Activated CD8-positive, alpha-beta T cell treated with anti-CD3 and anti-CD28 coated beads for 36 hours (primary cell): ENCODE results near the gene CCDC30. TPM values are rescaled to one million over a fixed set of nuclear protein-coding genes. Genes with fewer than 3 reads are reported as not detected.
"Not testable (repeated sequence)": the region's sequence is repeated elsewhere in the genome, so short reads cannot be mapped to it uniquely, and the experiment has no call there.

Source experiments
- ATAC-seq: fragments of 200-7000 bp; cut with Tn5 transposase; one replicate; pipeline ENCODE4 v1.10.0; 2021; ENCODE audit warnings: mild to moderate bottlenecking, moderate library complexity
- CTCF ChIA-PET: fragments of 350-600 bp; sonication (Branson Sonifier 250); formaldehyde crosslinking; loops from one replicate; lab custom pipeline; 2021; ENCODE audit warnings: antibody characterized with exemption; lab: Charles Lee
- POLR2A ChIA-PET: fragments of 350-600 bp; sonication (Branson Sonifier 250); formaldehyde crosslinking; loops from one replicate; lab custom pipeline; 2021; ENCODE audit warnings: antibody characterized with exemption; lab: Charles Lee
- DNase-seq: peaks from one replicate; pipeline ENCODE4 v3.0.0-alpha.2; 2020
- H3K27ac Mint-ChIP-seq: one replicate; pipeline ENCODE4 v1.8.0; 2021; ENCODE audit warnings: mild to moderate bottlenecking, mixed read lengths
- H3K27me3 Mint-ChIP-seq: one replicate; pipeline ENCODE4 v1.8.0; 2021; ENCODE audit warnings: mixed read lengths
- H3K36me3 Mint-ChIP-seq: one replicate; pipeline ENCODE4 v1.8.0; 2021; ENCODE audit warnings: low read depth, mixed read lengths
- H3K4me1 Mint-ChIP-seq: one replicate; pipeline ENCODE4 v1.8.0; 2021; ENCODE audit warnings: low read depth, mixed read lengths
- H3K4me3 Mint-ChIP-seq: one replicate; pipeline ENCODE4 v1.8.0; 2021; ENCODE audit warnings: mild to moderate bottlenecking, moderate library complexity, mixed read lengths
- H3K9me3 Mint-ChIP-seq: one replicate; pipeline ENCODE4 v1.8.0; 2021; ENCODE audit warnings: mixed read lengths
- CTCF ChIP-seq: fragments of 200-600 bp; IDR thresholded peaks from one replicate; pipeline ENCODE4 v1.8.0; 2022; ENCODE audit warnings: antibody characterized with exemption, mild to moderate bottlenecking
- intact Hi-C: fragments of 100-400 bp; cut with micrococcal nuclease; formaldehyde crosslinking; loops from one replicate; pipeline ENCODE4 v1.10.0; 2022
- total RNA-seq, 2 experiments: library from RNA; stranded (reverse); gene quantifications; one replicate each; pipeline ENCODE4 v1.2.3, GENCODE V29; 2021

CCDC30 gene
- total RNA-seq, 2 experiments from 2014 or later = 0.60 to 3.0 TPM

- ChIA-PET POLR2A (no interaction called here), CTCF (no interaction called here)
- H3K4me3 Mint-ChIP-seq = no peak overlapping the region
- H3K27ac Mint-ChIP-seq = no peak overlapping the region
- TF ChIP-seq CTCF = no peak
- ATAC-seq (no peak), DNase-seq (no peak)
- no peaks in the 10 kb centered on the region for H3K27me3 Mint-ChIP-seq
- no peaks in the 10 kb centered on the region for H3K36me3 Mint-ChIP-seq
- no peaks in the 10 kb centered on the region for H3K4me1 Mint-ChIP-seq
- no peaks in the 10 kb centered on the region for H3K9me3 Mint-ChIP-seq
- intact Hi-C loops = no loop called here
Measured at GRCh38 chr1:42613803-42614131, 150.7 kb downstream of the CCDC30 start.

- Mint-ChIP-seq H3K27me3 (no peaks in the 10 kb centered on the region), H3K4me3 (no peak overlapping the region), H3K9me3 (no peaks in the 10 kb centered on the region), H3K4me1 (no peaks in the 10 kb centered on the region), H3K36me3 (no peaks in the 10 kb centered on the region), H3K27ac (no peak overlapping the region)
- no peak for TF ChIP-seq CTCF
- DNase-seq (no peak), ATAC-seq (no peak)
- POLR2A ChIA-PET = no interaction called here
- intact Hi-C loops = no loop called here
- CTCF ChIA-PET = no interaction called here
Measured at GRCh38 chr1:42618866-42619265, 155.8 kb downstream of the CCDC30 start.

- ATAC-seq = no peak
- Mint-ChIP-seq H3K9me3 (no peaks in the 10 kb centered on the region), H3K4me3 (no peak overlapping the region), H3K27me3 (no peaks in the 10 kb centered on the region), H3K36me3 (no peaks in the 10 kb centered on the region), H3K27ac (no peak overlapping the region), H3K4me1 (no peaks in the 10 kb centered on the region)
- ChIA-PET POLR2A (interaction anchor here (0.7 to 1.0 kb wide), 2 partner anchors 60 to 132 kb away, joined by 3 to 4 read pairs; no protein-coding TSS in a partner anchor), CTCF (no interaction called here)
- TF ChIP-seq CTCF = no peak
- no peak for DNase-seq
- intact Hi-C loops = no loop called here
Measured at GRCh38 chr1:42620307-42620706, 157.2 kb downstream of the CCDC30 start.

- H3K27me3 Mint-ChIP-seq, H3K36me3 Mint-ChIP-seq, ATAC-seq, CTCF ChIA-PET, H3K9me3 Mint-ChIP-seq, intact Hi-C loops, H3K4me1 Mint-ChIP-seq, H3K4me3 Mint-ChIP-seq, H3K27ac Mint-ChIP-seq, DNase-seq: not testable (repeated sequence)
- POLR2A ChIA-PET = interaction anchor here (1.0 kb wide), 1 partner anchor 133 kb away, joined by 4 read pairs; no protein-coding TSS in a partner anchor
Measured at GRCh38 chr1:42621180-42621579, 158.1 kb downstream of the CCDC30 start.

- H3K4me1 Mint-ChIP-seq, DNase-seq, H3K27me3 Mint-ChIP-seq, H3K36me3 Mint-ChIP-seq, CTCF ChIA-PET, intact Hi-C loops, H3K27ac Mint-ChIP-seq, H3K4me3 Mint-ChIP-seq, H3K9me3 Mint-ChIP-seq, ATAC-seq, POLR2A ChIA-PET: not testable (repeated sequence)
Measured at GRCh38 chr1:42627205-42627604, 164.1 kb downstream of the CCDC30 start.

- no peak overlapping the region for H3K27ac Mint-ChIP-seq
- DNase-seq (no peak), ATAC-seq (no peak)
- H3K4me1 Mint-ChIP-seq = no peaks in the 10 kb centered on the region
- H3K27me3 Mint-ChIP-seq = no peaks in the 10 kb centered on the region
- intact Hi-C loops = no loop called here
- CTCF ChIA-PET = no interaction called here
- POLR2A ChIA-PET = no interaction called here
- H3K9me3 Mint-ChIP-seq = no peaks in the 10 kb centered on the region
- no peak overlapping the region for H3K4me3 Mint-ChIP-seq
- H3K36me3 Mint-ChIP-seq = no peaks in the 10 kb centered on the region
- TF ChIP-seq CTCF = no peak
Measured at GRCh38 chr1:42639116-42639515, 176.0 kb downstream of the CCDC30 start.
